Natural killer cell treated with Interleukin-12 subunit alpha and Interleukin-12 subunit beta and Interleukin-15 and Interleukin-18, amount 100 ng/mL, for 72 hours (primary cell): ENCODE data around the gene PLSCR3. TPM values are rescaled to one million over a fixed set of nuclear protein-coding genes. Genes with fewer than 3 reads are reported as not detected.
"Not testable (repeated sequence)": the region's sequence is repeated elsewhere in the genome, so short reads cannot be mapped to it uniquely, and the experiment has no call there.

Source experiments
- ATAC-seq, 2 donors: fragments of 150-1000 bp; cut with Tn5 transposase in 1 of 2; sonication (Bioruptor Pico), chemical (Tn5 transposase) in 1 of 2; 2 replicates each; pipeline ENCODE4 v1.10.0; 2021
- DNase-seq: peaks from one replicate; pipeline ENCODE4 v3.0.0; 2022; ENCODE audit warnings: low spot score
- H3K27ac Mint-ChIP-seq, 2 donors: 1 replicate in 1 of 2; 2 replicates in 1 of 2; pipeline ENCODE4 v1.8.0; 2022; ENCODE audit warnings: mixed read lengths in 2 of 2, mild to moderate bottlenecking in 1 of 2, moderate library complexity in 1 of 2
- H3K27me3 Mint-ChIP-seq, 2 donors: 1 replicate in 1 of 2; 2 replicates in 1 of 2; pipeline ENCODE4 v1.8.0; 2022; ENCODE audit warnings: mixed read lengths in 2 of 2
- H3K36me3 Mint-ChIP-seq: one replicate; pipeline ENCODE4 v1.8.0; 2022; ENCODE audit warnings: mixed read lengths
- H3K4me1 Mint-ChIP-seq, 2 donors: 1 replicate in 1 of 2; 2 replicates in 1 of 2; pipeline ENCODE4 v1.8.0; 2022; ENCODE audit warnings: low read depth in 2 of 2, mixed read lengths in 2 of 2, mild to moderate bottlenecking in 1 of 2
- H3K4me3 Mint-ChIP-seq: one replicate; pipeline ENCODE4 v1.8.0; 2022; ENCODE audit warnings: mixed read lengths
- H3K9me3 Mint-ChIP-seq: 2 replicates; pipeline ENCODE4 v1.8.0; 2022; ENCODE audit warnings: mixed read lengths
- total RNA-seq, 2 donors: library from RNA; stranded (reverse); gene quantifications; one replicate each; pipeline ENCODE4 v1.2.3, GENCODE V29; 2022

Gene PLSCR3
- total RNA-seq, 2 donors from 2014 or later = 32.2 to 48.4 TPM

GRCh38 chr17:7367918-7368598, 26.3 kb downstream of the PLSCR3 start:
- no peaks in the 10 kb centered on the region for H3K36me3 Mint-ChIP-seq
- no peaks in the 10 kb centered on the region for H3K9me3 Mint-ChIP-seq
- DNase-seq (no peak), ATAC-seq (no peak)
- H3K4me3 Mint-ChIP-seq = no peak overlapping the region
- no peaks in the 10 kb centered on the region for H3K27me3 Mint-ChIP-seq
- no peaks in the 10 kb centered on the region for H3K4me1 Mint-ChIP-seq
- H3K27ac Mint-ChIP-seq = no peak overlapping the region

DNA sequence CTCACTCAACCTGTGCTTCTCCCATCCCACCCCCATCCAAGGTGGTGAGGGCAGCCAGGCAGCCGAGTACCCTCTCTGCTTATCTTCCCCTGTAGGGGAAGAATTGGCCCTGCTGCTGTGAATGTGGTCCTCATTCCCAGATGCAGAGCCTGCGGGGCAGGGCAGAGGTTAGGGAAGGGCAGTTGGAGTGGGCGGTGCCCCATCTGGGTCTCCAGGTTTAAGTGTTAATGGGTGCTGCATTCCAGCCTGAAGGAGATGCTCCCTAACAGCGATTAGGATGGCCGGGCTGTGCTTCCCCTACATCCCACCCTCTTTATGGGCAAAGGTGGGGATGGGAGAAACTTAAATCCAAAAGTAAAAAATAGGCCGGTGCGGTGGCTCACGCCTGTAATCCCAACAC, 27.2 kb downstream of the PLSCR3 start:
- ATAC-seq (peak in 1 of 2 donors; percentile 28), DNase-seq (no peak)
- no peaks in the 10 kb centered on the region for H3K4me1 Mint-ChIP-seq
- H3K36me3 Mint-ChIP-seq = no peaks in the 10 kb centered on the region
- H3K9me3 Mint-ChIP-seq = no peaks in the 10 kb centered on the region
- H3K27ac Mint-ChIP-seq = no peak overlapping the region
- no peak overlapping the region for H3K4me3 Mint-ChIP-seq
- no peaks in the 10 kb centered on the region for H3K27me3 Mint-ChIP-seq

DNA sequence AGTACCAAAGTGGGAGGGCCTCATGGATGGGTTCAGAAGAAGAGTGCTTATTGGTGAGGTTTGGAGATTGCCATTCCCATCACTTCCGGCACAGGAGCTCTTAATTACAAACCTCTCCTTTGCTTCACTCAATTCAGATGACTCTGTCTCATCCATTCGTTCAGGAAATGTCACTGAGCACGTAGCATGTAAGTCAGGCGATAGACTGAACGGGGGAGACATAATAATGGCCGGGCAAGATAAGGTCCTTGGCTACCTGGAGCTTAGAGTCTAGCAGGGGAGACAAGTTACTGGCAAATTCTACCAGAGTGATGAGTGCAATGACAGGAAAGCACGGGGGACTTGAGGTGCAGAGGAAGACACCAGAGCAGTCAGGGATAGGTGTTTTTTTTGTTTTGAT, 28.4 kb downstream of the PLSCR3 start:
- not testable (repeated sequence) for H3K36me3 Mint-ChIP-seq, H3K4me1 Mint-ChIP-seq, H3K4me3 Mint-ChIP-seq, ATAC-seq, H3K27me3 Mint-ChIP-seq, H3K27ac Mint-ChIP-seq, H3K9me3 Mint-ChIP-seq, DNase-seq

DNA sequence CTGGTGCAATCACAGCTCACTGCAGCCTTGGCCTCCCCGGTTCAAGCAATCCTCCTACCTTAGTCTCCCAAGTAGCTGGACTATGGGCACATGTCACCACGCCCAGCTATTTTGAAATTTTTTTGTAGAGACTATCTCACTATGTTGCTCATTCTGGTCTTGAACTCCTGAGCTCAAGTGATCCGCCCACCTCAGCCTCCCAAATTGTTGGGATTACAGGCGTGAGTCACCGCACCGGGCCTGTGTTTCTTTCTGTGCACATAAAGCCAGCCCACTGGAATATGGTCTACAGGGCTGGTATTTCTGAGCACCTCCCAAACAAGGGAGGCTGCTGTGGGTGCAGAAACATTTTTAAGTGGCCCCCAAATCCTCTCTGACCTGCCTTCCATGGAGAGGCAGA, 31.0 kb downstream of the PLSCR3 start:
- Mint-ChIP-seq H3K36me3 (no peaks in the 10 kb centered on the region), H3K4me3 (no peak overlapping the region), H3K27ac (no peak overlapping the region), H3K27me3 (no peaks in the 10 kb centered on the region), H3K9me3 (no peaks in the 10 kb centered on the region), H3K4me1 (no peaks in the 10 kb centered on the region)
- ATAC-seq = no peak
- DNase-seq = no peak

GRCh38 chr17:7361906-7362305, 32.4 kb downstream of the PLSCR3 start:
- H3K4me3 Mint-ChIP-seq = no peak overlapping the region
- no peak overlapping the region for H3K27ac Mint-ChIP-seq
- no peaks in the 10 kb centered on the region for H3K27me3 Mint-ChIP-seq
- no peaks in the 10 kb centered on the region for H3K9me3 Mint-ChIP-seq
- H3K4me1 Mint-ChIP-seq = no peaks in the 10 kb centered on the region
- ATAC-seq (no peak), DNase-seq (no peak)
- H3K36me3 Mint-ChIP-seq = no peaks in the 10 kb centered on the region

- H3K9me3 Mint-ChIP-seq = no peaks in the 10 kb centered on the region
- H3K4me3 Mint-ChIP-seq = no peak overlapping the region
- no peak for DNase-seq
- H3K27ac Mint-ChIP-seq = no peak overlapping the region
- H3K4me1 Mint-ChIP-seq = peaks cover 15 to 22% of the 10 kb centered on the region in 2 donors
- H3K27me3 Mint-ChIP-seq = no peaks in the 10 kb centered on the region
- ATAC-seq = no peak
- H3K36me3 Mint-ChIP-seq = no peaks in the 10 kb centered on the region
Observed at GRCh38 chr17:7357381-7357780, 36.9 kb downstream of the PLSCR3 start.

DNA sequence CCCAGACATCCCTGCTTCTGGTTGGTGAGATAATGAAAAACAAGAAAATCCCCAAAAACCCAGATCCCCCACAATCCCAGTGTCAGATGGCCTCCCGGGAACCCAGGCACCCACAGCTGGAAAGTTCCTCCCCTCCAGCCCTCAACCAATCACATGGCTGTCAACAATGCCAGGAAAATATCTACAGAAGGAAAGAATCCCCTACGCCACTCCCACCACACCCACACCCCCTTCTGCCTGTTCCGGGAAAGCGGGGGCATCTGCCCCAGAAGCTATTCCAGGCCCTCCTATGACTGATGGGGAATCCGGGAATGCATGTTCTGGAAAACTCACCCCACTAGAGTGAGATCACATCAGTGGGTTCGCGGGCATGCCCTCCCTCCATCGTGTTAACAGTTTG, 37.6 kb downstream of the PLSCR3 start:
- ATAC-seq (no peak), DNase-seq (no peak)
- H3K9me3 Mint-ChIP-seq = no peaks in the 10 kb centered on the region
- no peak overlapping the region for H3K4me3 Mint-ChIP-seq
- no peak overlapping the region for H3K27ac Mint-ChIP-seq
- peaks cover 17 to 24% of the 10 kb centered on the region in 2 donors for H3K4me1 Mint-ChIP-seq
- H3K27me3 Mint-ChIP-seq = no peaks in the 10 kb centered on the region
- no peaks in the 10 kb centered on the region for H3K36me3 Mint-ChIP-seq

DNA sequence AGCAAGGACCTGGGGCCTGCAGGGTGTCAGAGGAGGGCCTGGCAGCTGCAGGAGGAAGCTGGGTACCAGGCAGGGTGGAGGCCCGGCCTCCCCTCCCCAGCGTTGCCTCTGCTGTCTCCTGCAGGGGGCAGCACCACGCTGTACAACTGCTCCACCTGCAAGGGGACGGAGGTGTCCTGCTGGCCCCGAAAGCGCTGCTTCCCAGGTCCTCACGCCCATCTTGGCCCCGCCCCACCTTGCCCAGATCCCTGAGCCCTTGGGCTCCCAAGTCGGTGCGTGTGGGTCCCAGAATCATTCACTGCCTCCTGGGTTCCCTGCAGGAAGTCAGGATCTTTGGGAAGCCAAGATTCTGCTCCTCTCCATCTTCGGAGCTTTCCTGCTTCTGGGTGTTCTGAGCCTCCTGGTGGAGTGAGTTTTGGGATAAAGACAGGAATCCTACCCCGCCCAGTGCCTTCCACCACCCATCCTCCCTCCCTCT, 38.2 kb downstream of the PLSCR3 start:
- no peak overlapping the region for H3K27ac Mint-ChIP-seq
- no peaks in the 10 kb centered on the region for H3K36me3 Mint-ChIP-seq
- peaks cover 17 to 27% of the 10 kb centered on the region in 2 donors for H3K4me1 Mint-ChIP-seq
- no peaks in the 10 kb centered on the region for H3K9me3 Mint-ChIP-seq
- H3K27me3 Mint-ChIP-seq = no peaks in the 10 kb centered on the region
- DNase-seq (peak; percentile 88), ATAC-seq (peak; percentile 54 to 66)
- H3K4me3 Mint-ChIP-seq = no peak overlapping the region

- ATAC-seq (no peak), DNase-seq (no peak)
- H3K4me3 Mint-ChIP-seq = no peak overlapping the region
- H3K4me1 Mint-ChIP-seq = peaks cover 17 to 30% of the 10 kb centered on the region in 2 donors
- H3K27ac Mint-ChIP-seq = no peak overlapping the region
- no peaks in the 10 kb centered on the region for H3K27me3 Mint-ChIP-seq
- H3K36me3 Mint-ChIP-seq = no peaks in the 10 kb centered on the region
- H3K9me3 Mint-ChIP-seq = no peaks in the 10 kb centered on the region
Observed at GRCh38 chr17:7355573-7355972, 38.8 kb downstream of the PLSCR3 start.

GRCh38 chr17:7355053-7355452, 39.3 kb downstream of the PLSCR3 start, which contains the start of gene TMEM95:
TMEM95 (plus strand) TSS chr17:7355156; CDS start chr17:7355205, 49 bp downstream.
- Mint-ChIP-seq H3K27ac (peak within 1 kb of the TSS; percentile 41 to 58), H3K27me3 (no peaks in the 10 kb centered on the region), H3K4me3 (no peak within 1 kb of the TSS), H3K36me3 (no peaks in the 10 kb centered on the region), H3K9me3 (no peaks in the 10 kb centered on the region), H3K4me1 (peaks cover 17 to 30% of the 10 kb centered on the region in 2 donors)
- ATAC-seq (no peak), DNase-seq (no peak)

- no peaks in the 10 kb centered on the region for H3K36me3 Mint-ChIP-seq
- H3K4me3 Mint-ChIP-seq = no peak overlapping the region
- no peaks in the 10 kb centered on the region for H3K9me3 Mint-ChIP-seq
- H3K27ac Mint-ChIP-seq = peak overlapping the region; percentile 41 to 58
- no peaks in the 10 kb centered on the region for H3K27me3 Mint-ChIP-seq
- H3K4me1 Mint-ChIP-seq = peaks cover 17 to 32% of the 10 kb centered on the region in 2 donors
- DNase-seq (no peak), ATAC-seq (no peak)
Observed at GRCh38 chr17:7354262-7354843, 40.0 kb downstream of the PLSCR3 start.

- Mint-ChIP-seq H3K4me3 (peak overlapping the region; percentile 95), H3K9me3 (no peaks in the 10 kb centered on the region), H3K4me1 (peaks cover 17 to 41% of the 10 kb centered on the region in 2 donors), H3K36me3 (no peaks in the 10 kb centered on the region), H3K27me3 (no peaks in the 10 kb centered on the region), H3K27ac (peak overlapping the region; percentile 84 to 91)
- ATAC-seq (no peak), DNase-seq (no peak)
Observed at GRCh38 chr17:7352910-7353635, 41.3 kb downstream of the PLSCR3 start.

DNA sequence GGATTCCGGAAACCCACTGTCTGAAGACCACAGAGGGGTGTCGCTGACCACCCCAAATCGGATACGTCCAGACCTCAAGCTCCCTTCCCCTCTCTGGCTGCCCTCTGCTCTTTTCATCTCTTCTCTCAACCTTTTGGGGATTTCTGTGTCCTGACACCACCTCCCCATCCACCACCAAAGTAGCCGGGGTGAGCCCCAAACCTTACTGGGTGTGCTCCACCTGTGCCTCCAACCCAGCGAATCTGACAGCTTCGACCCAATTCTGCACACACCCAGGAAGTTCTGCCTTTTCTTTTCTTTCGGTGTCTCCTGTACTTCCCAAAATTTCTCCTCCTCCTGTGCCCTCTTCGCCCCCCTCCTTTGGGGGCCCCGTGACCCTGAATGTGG, 41.8 kb downstream of the PLSCR3 start:
- Mint-ChIP-seq H3K4me1 (peaks cover 17 to 41% of the 10 kb centered on the region in 2 donors), H3K36me3 (no peaks in the 10 kb centered on the region), H3K27ac (peak overlapping the region; percentile 84 to 91), H3K9me3 (no peaks in the 10 kb centered on the region), H3K4me3 (peak overlapping the region; percentile 95), H3K27me3 (no peaks in the 10 kb centered on the region)
- DNase-seq (no peak), ATAC-seq (no peak)
